ENCODE measurements around the gene KLHDC8B.

Gene KLHDC8B

GRCh38 chr3:49157289-49157688 is 14.1 kb upstream of the KLHDC8B start:
- DNase-seq, result no peak
- intact Hi-C loops (cut with DNase I), result no loop called here

GRCh38 chr3:49158103-49158709 is 13.2 kb upstream of the KLHDC8B start:
- intact Hi-C loops (cut with DNase I), result no loop called here
- DNase-seq, result peak in 10 of 42 donors; percentile 19 to 71 (median 28)

- DNase-seq, result no peak
- intact Hi-C loops (cut with DNase I), result no loop called here
Observed at GRCh38 chr3:49158792-49159191, 12.6 kb upstream of the KLHDC8B start.

- intact Hi-C loops (cut with DNase I), result no loop called here
- DNase-seq, result no peak
Observed at GRCh38 chr3:49161197-49161596, 10.2 kb upstream of the KLHDC8B start.

- intact Hi-C loops (cut with DNase I), result no loop called here
- DNase-seq, result peak in 3 of 42 donors; percentile 7 to 24 (median 13)
Observed at GRCh38 chr3:49161808-49162530, 9.4 kb upstream of the KLHDC8B start.

- intact Hi-C loops (cut with DNase I), result no loop called here
- no peak for DNase-seq
Observed at GRCh38 chr3:49162751-49163419, 8.5 kb upstream of the KLHDC8B start.

- intact Hi-C loops (cut with DNase I), result no loop called here
- DNase-seq, result no peak
Observed at GRCh38 chr3:49163609-49164008, 7.8 kb upstream of the KLHDC8B start.

- DNase-seq, result no peak
- intact Hi-C loops (cut with DNase I), result no loop called here
Observed at GRCh38 chr3:49164983-49165720, 6.2 kb upstream of the KLHDC8B start.

GRCh38 chr3:49165771-49166751 is 5.3 kb upstream of the KLHDC8B start, which contains the start of gene CCDC71:
Gene CCDC71, minus strand, starts transcription at chr3:49166331. Its CDS starts 2,123 bp downstream, at chr3:49164208.
- peak; percentile 14 to 88 (median 72) for DNase-seq
- intact Hi-C loops (cut with DNase I), result no loop called here

- intact Hi-C loops (cut with DNase I), result no loop called here
- no peak for DNase-seq
Observed at GRCh38 chr3:49166752-49167556, 4.4 kb upstream of the KLHDC8B start.

GRCh38 chr3:49170744-49171118 is 667 bp upstream of the KLHDC8B start:
- intact Hi-C loops (cut with DNase I), result loop anchor here (5.0 kb wide), 1 partner anchor 107 kb away; the partner anchor contains the start of gene C3orf62
- no peak for DNase-seq

GRCh38 chr3:49171775-49172500 is 540 bp downstream of the KLHDC8B start:
- DNase-seq, result peak in 1 of 42 donors; percentile 6
- intact Hi-C loops (cut with DNase I), result loop anchor here (5.0 kb wide), 1 partner anchor 105 kb away; the partner anchor contains the start of gene C3orf62

GRCh38 chr3:49172551-49173041 is 1.2 kb downstream of the KLHDC8B start:
- no peak for DNase-seq
- intact Hi-C loops (cut with DNase I), result loop anchor here (5.0 kb wide), 1 partner anchor 105 kb away; the partner anchor contains the start of gene C3orf62

- no peak for DNase-seq
- intact Hi-C loops (cut with DNase I), result loop anchor here (5.0 kb wide), 1 partner anchor 104 kb away; the partner anchor contains the start of gene C3orf62
Observed at GRCh38 chr3:49173116-49173791, 1.9 kb downstream of the KLHDC8B start.

- DNase-seq, result peak in 1 of 42 donors; percentile 8
- intact Hi-C loops (cut with DNase I), result loop anchor here (5.0 kb wide), 1 partner anchor 104 kb away; the partner anchor contains the start of gene C3orf62
Observed at GRCh38 chr3:49173792-49174170, 2.4 kb downstream of the KLHDC8B start.
